Stimulated activated memory B cell treated with anti-CD40 and anti-IgM and Interleukin-4, amounts not matched to agents 10 μg/mL and 1 μg/mL and 100 μg/mL, for 72 hours (primary cell): ENCODE data around the gene COX7A2.

Source experiments
- ATAC-seq: fragments of 150-1000 bp; cut with Tn5 transposase; 2 replicates; pipeline ENCODE4 v1.10.0; 2021
- H3K27ac Mint-ChIP-seq: one replicate; pipeline ENCODE4 v1.8.0; 2022; ENCODE audit warnings: mild to moderate bottlenecking, mixed read lengths
- H3K27me3 Mint-ChIP-seq: one replicate; pipeline ENCODE4 v1.8.0; 2022; ENCODE audit warnings: mixed read lengths
- H3K36me3 Mint-ChIP-seq: one replicate; pipeline ENCODE4 v1.8.0; 2022; ENCODE audit warnings: mixed read lengths
- H3K4me1 Mint-ChIP-seq: one replicate; pipeline ENCODE4 v1.8.0; 2022; ENCODE audit warnings: mixed read lengths
- H3K4me3 Mint-ChIP-seq: one replicate; pipeline ENCODE4 v1.8.0; 2022; ENCODE audit warnings: mild to moderate bottlenecking, moderate library complexity, mixed read lengths
- H3K9me3 Mint-ChIP-seq: one replicate; pipeline ENCODE4 v1.8.0; 2022; ENCODE audit warnings: mixed read lengths

The COX7A2 gene

DNA sequence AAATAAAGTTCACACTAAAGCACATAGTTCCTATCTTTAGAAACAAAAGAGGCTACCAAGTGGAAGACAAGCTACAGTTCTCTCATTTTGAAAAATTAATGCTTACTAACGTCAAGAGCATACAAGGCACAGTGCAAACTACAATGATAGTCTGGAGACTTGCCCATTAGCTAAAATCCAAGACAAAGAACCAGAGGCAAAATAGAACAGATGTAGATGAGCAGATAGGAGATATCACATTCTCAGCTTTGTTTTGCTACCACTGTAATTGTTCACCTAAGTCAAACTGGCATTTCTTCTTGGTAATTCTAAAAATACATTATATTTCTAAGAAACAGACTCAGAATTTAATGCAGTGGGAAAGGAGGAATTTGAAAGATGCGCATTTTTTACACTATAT is 35.8 kb upstream of the COX7A2 start:
- Mint-ChIP-seq H3K36me3 (peaks cover 26% of the 10 kb centered on the region), H3K4me1 (peaks cover 53% of the 10 kb centered on the region), H3K27me3 (no peaks in the 10 kb centered on the region), H3K9me3 (no peaks in the 10 kb centered on the region), H3K27ac (no peak overlapping the region), H3K4me3 (no peak overlapping the region)
- no peak for ATAC-seq

DNA sequence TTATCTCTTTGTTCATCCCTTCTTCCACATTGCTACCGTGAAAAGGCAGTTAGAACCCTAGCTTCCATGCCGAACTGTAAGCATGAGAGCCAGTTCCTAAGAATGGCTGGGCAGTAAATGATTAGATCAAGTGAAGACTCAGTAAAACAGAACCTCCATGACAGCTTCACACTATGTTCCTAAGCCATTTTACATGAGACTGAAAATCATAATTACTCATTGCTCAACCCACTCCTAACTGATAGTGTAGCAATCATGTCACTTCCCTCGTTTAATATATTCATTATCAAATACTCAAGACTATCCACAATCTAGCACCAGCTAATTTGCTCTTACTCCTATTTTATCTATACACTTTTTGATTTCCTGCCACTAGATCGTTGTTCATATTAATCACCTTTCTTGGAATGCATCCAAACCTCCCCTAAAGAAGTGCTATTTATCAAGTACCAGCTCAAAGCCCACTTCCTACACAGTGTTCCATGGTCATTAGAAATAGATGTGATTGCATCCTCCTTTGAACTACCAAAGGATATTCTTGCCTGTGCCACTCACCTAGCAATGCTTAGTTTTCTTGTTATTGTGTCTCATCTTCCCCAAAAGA is 35.0 kb upstream of the COX7A2 start:
- no peaks in the 10 kb centered on the region for H3K9me3 Mint-ChIP-seq
- peaks cover 61% of the 10 kb centered on the region for H3K4me1 Mint-ChIP-seq
- ATAC-seq = no peak
- H3K4me3 Mint-ChIP-seq = no peak overlapping the region
- H3K27ac Mint-ChIP-seq = peak overlapping the region; percentile 6
- peaks cover 35% of the 10 kb centered on the region for H3K36me3 Mint-ChIP-seq
- H3K27me3 Mint-ChIP-seq = no peaks in the 10 kb centered on the region

DNA sequence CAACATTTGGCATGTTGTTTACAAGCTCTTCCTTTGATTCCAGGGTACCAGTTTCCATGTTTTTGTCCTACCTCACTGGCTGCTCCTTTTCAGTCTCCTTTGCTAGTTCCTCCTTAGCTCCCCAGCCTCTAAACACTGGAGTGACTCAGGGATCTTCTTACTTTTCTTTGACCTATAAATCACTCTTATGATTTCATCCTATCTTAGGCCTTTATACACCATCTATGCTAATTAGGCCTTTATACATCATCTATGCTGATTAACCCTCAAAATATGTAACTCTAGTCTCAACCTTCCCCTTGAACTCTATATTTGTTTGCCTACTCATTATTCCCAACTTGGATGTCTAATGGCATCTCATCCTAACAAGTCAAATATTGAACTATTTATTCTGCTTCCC is 31.5 kb upstream of the COX7A2 start:
- ATAC-seq = no peak
- H3K27ac Mint-ChIP-seq = no peak overlapping the region
- H3K4me3 Mint-ChIP-seq = no peak overlapping the region
- H3K4me1 Mint-ChIP-seq = peaks cover 72% of the 10 kb centered on the region
- H3K9me3 Mint-ChIP-seq = peaks cover 2% of the 10 kb centered on the region
- peaks cover 55% of the 10 kb centered on the region for H3K36me3 Mint-ChIP-seq
- no peaks in the 10 kb centered on the region for H3K27me3 Mint-ChIP-seq

DNA sequence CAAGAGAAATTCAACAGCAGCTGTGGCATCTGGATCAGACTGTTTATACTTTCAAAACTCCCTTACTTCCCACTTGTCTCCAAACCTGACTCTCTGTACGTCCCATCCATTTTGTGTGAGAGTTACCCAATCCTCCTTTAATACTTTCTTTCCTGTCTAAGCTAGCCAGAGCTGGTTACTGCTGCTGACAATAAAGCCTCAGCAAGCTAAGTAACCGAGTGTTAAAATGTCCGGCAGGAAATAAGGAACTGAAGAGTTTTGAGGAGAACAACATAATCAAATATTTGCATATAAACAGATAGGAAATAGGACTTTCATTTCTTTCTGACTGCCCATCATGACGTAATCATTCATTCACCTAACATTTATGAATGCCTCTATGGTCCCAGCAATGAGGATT is 29.4 kb upstream of the COX7A2 start:
- Mint-ChIP-seq H3K27me3 (no peaks in the 10 kb centered on the region), H3K9me3 (peaks cover 2% of the 10 kb centered on the region), H3K4me3 (no peak overlapping the region), H3K27ac (peak overlapping the region; percentile 68), H3K4me1 (peaks cover 65% of the 10 kb centered on the region), H3K36me3 (peaks cover 45% of the 10 kb centered on the region)
- no peak for ATAC-seq

DNA sequence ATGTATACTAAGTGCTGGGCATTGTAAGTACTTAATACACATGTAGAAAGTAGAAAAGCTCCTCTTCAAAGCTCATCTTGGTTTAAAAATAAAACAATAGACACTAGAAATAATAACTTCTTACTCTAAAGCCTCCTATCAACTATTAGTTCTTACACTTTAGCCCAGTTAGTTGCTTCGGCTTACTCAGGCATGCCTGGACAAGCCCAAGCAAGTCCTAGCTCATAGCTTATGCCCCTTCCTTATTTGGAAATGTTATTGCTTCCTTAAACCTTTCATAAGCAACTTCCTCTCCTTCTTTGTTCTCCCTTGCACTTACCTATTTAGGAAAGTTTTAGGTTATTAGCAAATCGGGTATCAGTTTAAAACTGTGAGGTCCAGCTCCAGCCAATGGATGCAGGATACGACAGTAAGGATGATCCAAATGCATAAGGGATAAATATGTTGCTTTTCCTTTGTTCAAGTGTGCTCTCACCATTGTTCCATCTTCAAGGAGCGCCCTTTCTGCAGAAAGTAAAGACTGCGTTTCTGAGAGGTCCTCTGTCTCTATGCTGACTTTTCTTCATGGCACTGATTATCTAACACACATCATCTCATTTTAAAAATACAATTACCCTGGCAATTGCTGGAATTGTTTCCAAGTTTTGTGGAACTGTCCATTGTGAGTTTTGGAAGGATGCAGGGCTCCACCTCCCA is 28.7 kb upstream of the COX7A2 start:
- Mint-ChIP-seq H3K36me3 (peaks cover 44% of the 10 kb centered on the region), H3K27me3 (no peaks in the 10 kb centered on the region), H3K9me3 (peaks cover 2% of the 10 kb centered on the region), H3K4me1 (peaks cover 64% of the 10 kb centered on the region), H3K27ac (peak overlapping the region; percentile 68), H3K4me3 (no peak overlapping the region)
- ATAC-seq = no peak

DNA sequence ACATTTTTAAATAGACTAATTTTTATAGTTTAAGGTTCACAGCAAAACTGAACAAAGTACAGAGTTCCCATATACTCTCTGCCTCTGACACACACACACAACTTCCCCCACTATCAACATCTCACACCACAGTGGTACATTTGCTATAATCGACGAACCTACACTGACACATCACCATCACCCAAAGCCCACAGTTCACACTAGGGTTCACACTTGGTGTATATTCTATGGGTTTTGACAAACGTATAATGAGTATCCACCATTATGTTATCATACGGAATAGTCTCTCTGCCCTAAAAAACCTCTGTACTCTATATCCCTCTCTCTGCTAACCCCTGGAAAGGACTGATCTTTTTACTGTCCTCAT is 25.4 kb upstream of the COX7A2 start:
- H3K36me3 Mint-ChIP-seq = peaks cover 24% of the 10 kb centered on the region
- H3K27ac Mint-ChIP-seq = peak overlapping the region; percentile 12
- ATAC-seq = no peak
- peaks cover 2% of the 10 kb centered on the region for H3K9me3 Mint-ChIP-seq
- H3K4me3 Mint-ChIP-seq = no peak overlapping the region
- peaks cover 36% of the 10 kb centered on the region for H3K4me1 Mint-ChIP-seq
- no peaks in the 10 kb centered on the region for H3K27me3 Mint-ChIP-seq

DNA sequence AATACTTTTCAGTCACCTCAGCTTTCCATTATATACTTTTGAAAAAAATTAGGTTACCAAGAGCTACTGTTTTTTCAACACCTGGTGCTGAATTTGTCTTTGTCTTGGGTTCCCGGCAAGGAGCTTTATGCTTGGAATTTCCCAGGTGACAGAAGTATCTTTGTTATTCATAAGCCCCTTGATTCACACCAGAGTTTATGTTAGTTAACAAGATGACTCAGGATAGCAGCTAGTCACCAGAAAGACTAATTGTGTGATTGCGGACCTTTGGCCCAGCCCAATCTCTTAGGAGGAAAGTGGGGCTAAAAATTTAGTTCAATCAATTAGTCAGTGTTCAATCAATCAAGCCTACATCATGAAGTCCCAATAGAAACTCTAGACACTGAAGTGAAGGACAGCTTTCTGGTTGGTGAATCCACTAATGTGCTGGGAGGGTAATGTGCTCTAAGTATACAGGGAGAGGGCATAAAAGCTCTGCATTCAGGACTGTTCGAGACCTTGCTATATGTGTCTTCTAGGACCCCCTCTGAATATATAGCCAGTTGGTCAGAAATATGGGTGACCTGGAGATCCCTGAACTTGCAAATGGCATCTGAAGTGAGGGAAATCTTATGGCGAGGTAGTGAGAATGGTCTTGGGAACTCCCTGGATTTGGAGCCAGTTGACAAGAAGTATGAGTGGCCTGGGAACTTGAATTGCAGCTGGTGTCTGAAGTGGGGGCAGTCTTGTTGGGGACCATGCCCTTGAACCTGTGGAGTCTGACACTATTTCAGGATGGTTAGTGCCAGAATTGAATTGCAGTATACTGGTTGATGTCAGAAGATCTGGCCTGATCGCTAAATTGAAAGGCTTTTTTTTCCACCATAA is 24.8 kb upstream of the COX7A2 start:
- peaks cover 21% of the 10 kb centered on the region for H3K36me3 Mint-ChIP-seq
- peaks cover 2% of the 10 kb centered on the region for H3K9me3 Mint-ChIP-seq
- H3K27me3 Mint-ChIP-seq = no peaks in the 10 kb centered on the region
- H3K4me1 Mint-ChIP-seq = peaks cover 32% of the 10 kb centered on the region
- peak overlapping the region; percentile 12 for H3K27ac Mint-ChIP-seq
- no peak for ATAC-seq
- no peak overlapping the region for H3K4me3 Mint-ChIP-seq

DNA sequence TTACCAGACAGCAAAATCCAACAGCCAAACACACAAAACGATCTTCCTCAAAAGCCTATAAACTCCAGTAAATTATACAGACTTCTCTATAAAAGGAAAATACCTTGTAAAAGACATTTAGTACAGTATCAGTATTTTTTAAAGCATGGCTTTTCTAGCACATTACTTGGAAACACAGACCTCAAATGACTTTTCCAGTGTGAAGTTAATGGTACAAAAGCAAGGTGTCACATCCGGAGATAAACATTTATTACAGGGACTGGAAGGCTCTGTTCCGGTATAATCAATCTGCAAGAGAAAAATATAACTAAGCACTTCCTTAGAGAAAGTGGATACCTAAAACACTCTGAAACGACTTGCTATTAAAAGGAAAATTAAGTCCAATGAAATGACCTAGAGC is 23.9 kb upstream of the COX7A2 start:
- no peak for ATAC-seq
- H3K36me3 Mint-ChIP-seq = peaks cover 21% of the 10 kb centered on the region
- H3K27me3 Mint-ChIP-seq = no peaks in the 10 kb centered on the region
- H3K9me3 Mint-ChIP-seq = no peaks in the 10 kb centered on the region
- peaks cover 24% of the 10 kb centered on the region for H3K4me1 Mint-ChIP-seq
- no peak overlapping the region for H3K27ac Mint-ChIP-seq
- no peak overlapping the region for H3K4me3 Mint-ChIP-seq

DNA sequence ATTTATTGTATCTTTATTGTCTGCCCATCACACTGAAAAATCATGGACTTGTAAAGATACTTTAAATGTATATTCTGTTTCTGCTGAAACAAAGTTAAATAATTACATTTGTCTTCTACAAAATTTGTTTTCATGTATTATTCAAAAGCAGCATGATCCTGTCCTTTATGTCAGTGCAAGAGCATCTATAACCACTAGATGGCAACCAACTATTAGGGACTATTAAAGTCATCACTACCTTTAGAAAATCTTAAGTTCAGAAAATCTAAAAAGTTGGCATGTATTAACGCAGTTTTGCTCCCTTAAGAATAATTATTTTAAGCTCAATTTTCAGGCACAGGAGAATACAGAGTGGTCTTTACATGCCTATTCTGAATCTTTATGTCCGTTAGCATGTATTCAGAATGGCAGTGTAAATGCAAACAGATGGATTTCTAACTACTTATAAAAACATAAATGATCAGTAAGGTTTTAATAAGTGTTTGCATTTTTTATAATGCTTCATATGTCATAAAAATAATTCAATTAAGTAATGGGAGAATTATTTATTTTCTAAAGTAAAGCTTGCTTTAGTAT is 23.2 kb upstream of the COX7A2 start:
- Mint-ChIP-seq H3K27ac (no peak overlapping the region), H3K4me3 (no peak overlapping the region), H3K4me1 (peaks cover 18% of the 10 kb centered on the region), H3K36me3 (peaks cover 14% of the 10 kb centered on the region), H3K27me3 (no peaks in the 10 kb centered on the region), H3K9me3 (no peaks in the 10 kb centered on the region)
- ATAC-seq = no peak

DNA sequence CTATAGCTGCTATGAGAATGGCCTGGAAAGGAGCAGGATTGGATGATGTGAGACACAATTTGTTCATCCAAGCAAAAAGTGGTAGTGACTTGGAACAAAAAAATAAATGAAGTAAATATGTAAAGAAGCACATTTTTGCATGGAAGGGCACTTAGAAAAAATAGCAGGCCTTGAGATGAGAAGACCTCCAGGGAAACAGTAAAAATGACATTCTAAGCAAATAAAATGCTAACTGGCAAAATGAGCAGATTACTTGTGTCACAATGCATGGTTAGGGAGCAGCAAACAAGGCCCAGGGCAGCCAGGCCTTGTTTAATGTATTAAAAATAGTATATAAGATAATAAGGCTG is 19.8 kb upstream of the COX7A2 start:
- H3K9me3 Mint-ChIP-seq = no peaks in the 10 kb centered on the region
- H3K4me1 Mint-ChIP-seq = peaks cover 3% of the 10 kb centered on the region
- ATAC-seq = no peak
- no peaks in the 10 kb centered on the region for H3K27me3 Mint-ChIP-seq
- no peak overlapping the region for H3K4me3 Mint-ChIP-seq
- H3K36me3 Mint-ChIP-seq = peaks cover 27% of the 10 kb centered on the region
- no peak overlapping the region for H3K27ac Mint-ChIP-seq

DNA sequence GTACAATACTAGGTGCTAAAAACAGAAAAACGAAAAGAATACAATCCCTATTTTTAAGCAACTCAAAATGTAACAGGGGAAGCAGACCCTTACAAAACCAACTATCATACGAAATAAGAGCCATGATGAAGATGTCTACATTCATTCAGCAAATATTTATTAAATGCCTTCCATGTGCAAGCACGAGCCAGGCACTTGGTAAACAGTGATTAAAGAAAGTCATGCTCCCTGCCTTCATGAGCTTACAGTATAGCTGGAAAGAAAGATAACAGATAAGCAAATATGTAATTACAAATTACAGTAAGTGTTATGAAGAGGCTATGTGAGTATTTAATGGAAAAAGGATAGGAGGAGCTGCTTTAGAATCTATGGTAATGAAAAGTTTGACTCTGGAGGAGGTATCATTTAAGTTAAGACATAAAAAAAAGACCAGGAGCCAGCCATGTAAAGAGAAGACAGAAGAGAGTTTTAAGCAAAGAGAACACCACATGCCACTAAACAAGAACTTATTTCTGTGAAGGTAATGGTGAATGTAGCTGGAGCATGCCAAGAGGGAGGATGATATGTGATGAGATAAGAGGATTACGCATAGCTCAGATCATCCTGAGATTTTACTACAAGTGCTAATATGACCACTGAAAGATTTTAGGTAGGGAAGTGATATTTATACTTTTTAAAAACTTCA is 19.3 kb upstream of the COX7A2 start:
- no peak for ATAC-seq
- no peaks in the 10 kb centered on the region for H3K4me1 Mint-ChIP-seq

DNA sequence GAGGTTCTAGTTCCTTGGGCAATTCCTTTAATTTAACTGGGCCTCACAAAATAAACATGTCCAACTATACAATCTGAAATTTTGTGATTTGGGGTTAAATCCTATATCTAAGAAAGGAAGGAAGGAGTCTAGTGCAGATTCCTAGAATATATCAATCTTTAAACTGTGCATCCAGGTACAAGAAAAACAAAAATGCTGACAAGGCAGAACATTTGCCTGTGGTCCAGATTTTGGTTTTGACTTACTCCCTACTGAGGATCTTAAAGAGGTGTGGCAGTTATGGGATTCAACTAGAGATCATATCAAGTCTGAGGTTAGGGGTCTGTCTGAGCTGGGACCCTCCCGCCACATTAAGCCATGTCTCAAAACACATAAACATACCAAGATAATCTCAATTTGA is 17.7 kb upstream of the COX7A2 start:
- no peaks in the 10 kb centered on the region for H3K27me3 Mint-ChIP-seq
- no peak for ATAC-seq
- H3K4me1 Mint-ChIP-seq = no peaks in the 10 kb centered on the region
- no peak overlapping the region for H3K4me3 Mint-ChIP-seq
- peaks cover 41% of the 10 kb centered on the region for H3K36me3 Mint-ChIP-seq
- no peaks in the 10 kb centered on the region for H3K9me3 Mint-ChIP-seq
- no peak overlapping the region for H3K27ac Mint-ChIP-seq

More for the DNA sequence above, 19.3 kb upstream of the COX7A2 start:
- H3K27ac Mint-ChIP-seq = no peak overlapping the region
- no peak overlapping the region for H3K4me3 Mint-ChIP-seq
- peaks cover 29% of the 10 kb centered on the region for H3K36me3 Mint-ChIP-seq
- no peaks in the 10 kb centered on the region for H3K27me3 Mint-ChIP-seq
- H3K9me3 Mint-ChIP-seq = no peaks in the 10 kb centered on the region

DNA sequence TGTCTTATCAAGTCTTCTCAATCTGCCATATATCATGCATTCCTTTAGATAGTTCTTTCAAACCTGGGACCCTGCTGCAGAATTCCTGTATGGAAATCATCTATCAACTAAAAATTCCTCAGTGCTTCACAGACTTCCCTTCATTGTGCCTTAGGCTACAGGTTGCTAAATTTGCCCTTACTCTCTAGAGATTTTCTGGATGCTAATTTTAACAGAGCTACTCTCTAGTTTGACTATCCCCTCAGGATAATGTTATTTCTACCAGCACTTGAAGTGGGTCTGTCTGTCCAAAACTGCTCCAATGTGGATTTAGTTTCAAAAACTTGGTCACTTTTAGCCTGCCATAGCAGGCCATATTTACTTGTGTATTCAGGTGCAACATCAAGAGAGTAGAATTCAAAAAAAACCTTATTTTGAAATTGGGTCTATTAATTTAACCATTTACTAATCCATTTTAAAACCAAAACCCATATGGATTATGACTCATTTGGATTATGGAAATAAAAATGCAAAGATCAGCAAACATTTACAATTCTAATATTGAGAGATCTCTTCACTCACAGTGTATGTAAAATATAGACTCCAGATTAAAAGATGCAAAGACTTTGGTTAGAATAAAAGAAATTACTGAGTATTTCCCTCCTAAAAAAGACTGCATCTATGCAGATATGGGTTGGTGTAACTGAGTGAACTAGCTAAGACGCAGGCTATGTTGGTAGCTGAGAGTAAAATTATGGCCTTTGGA is 13.9 kb upstream of the COX7A2 start:
- ATAC-seq = no peak
- Mint-ChIP-seq H3K4me3 (no peak overlapping the region), H3K27ac (no peak overlapping the region), H3K9me3 (no peaks in the 10 kb centered on the region), H3K4me1 (no peaks in the 10 kb centered on the region), H3K36me3 (peaks cover 47% of the 10 kb centered on the region), H3K27me3 (no peaks in the 10 kb centered on the region)

DNA sequence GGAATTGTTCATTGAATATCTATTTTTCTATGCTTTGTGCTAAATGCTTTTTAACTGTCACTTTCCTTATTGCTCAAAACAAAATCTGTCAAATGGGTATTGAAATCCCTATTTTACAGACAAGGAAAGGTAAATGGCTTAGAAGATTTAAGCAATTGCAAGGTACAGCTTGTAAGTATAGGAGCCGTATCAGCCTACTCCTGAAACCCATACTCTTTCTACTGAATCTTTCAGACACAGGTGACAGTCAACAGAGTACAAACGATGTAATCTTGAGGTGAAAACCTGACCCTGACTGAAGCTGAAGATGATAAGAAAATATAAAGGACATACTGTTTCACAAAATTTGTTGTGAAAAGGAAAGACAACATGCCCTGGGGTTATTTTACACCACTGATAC is 7.0 kb upstream of the COX7A2 start:
- ATAC-seq = no peak
- H3K4me1 Mint-ChIP-seq = no peaks in the 10 kb centered on the region
- peaks cover 20% of the 10 kb centered on the region for H3K36me3 Mint-ChIP-seq
- H3K27ac Mint-ChIP-seq = no peak overlapping the region
- no peaks in the 10 kb centered on the region for H3K9me3 Mint-ChIP-seq
- H3K4me3 Mint-ChIP-seq = no peak overlapping the region
- H3K27me3 Mint-ChIP-seq = peaks cover 13% of the 10 kb centered on the region
